ENCODE measurements around the gene PSEN2.

GRCh38 chr1:226867461-226868054 lies 2.9 kb upstream of the PSEN2 start:
- TF ChIP-seq, protein P1, sequence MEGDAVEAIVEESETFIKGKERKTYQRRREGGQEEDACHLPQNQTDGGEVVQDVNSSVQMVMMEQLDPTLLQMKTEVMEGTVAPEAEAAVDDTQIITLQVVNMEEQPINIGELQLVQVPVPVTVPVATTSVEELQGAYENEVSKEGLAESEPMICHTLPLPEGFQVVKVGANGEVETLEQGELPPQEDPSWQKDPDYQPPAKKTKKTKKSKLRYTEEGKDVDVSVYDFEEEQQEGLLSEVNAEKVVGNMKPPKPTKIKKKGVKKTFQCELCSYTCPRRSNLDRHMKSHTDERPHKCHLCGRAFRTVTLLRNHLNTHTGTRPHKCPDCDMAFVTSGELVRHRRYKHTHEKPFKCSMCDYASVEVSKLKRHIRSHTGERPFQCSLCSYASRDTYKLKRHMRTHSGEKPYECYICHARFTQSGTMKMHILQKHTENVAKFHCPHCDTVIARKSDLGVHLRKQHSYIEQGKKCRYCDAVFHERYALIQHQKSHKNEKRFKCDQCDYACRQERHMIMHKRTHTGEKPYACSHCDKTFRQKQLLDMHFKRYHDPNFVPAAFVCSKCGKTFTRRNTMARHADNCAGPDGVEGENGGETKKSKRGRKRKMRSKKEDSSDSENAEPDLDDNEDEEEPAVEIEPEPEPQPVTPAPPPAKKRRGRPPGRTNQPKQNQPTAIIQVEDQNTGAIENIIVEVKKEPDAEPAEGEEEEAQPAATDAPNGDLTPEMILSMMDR (IDR thresholded peaks at IDR 0.05; ENCODE audit: low read depth, low read length), result no peak
- no peak for TF ChIP-seq EZH2phosphoT487 (IDR thresholded peaks at IDR 0.05; ENCODE audit: low read depth)
